CD4-positive, alpha-beta T cell treated with Interleukin-21 for 1 hour (primary cell): Measurements from ENCODE around the gene RNASEH2A.
"Not testable (repeated sequence)": the region's sequence is repeated elsewhere in the genome, so short reads cannot be mapped to it uniquely, and the experiment has no call there.

ENCODE experiments used
- DNase-seq: peaks from one replicate; pipeline ENCODE4 v3.0.0-alpha.2; 2020

Gene RNASEH2A

GRCh38 chr19:12794196-12794941 is 12.0 kb upstream of the RNASEH2A start:
- peak; percentile 65 for DNase-seq

GRCh38 chr19:12794971-12795381 is 11.4 kb upstream of the RNASEH2A start:
- peak; percentile 53 for DNase-seq

GRCh38 chr19:12796146-12797071 is 10.0 kb upstream of the RNASEH2A start:
- peak; percentile 84 for DNase-seq

GRCh38 chr19:12797141-12797587 is 9.2 kb upstream of the RNASEH2A start:
- no peak for DNase-seq

- DNase-seq, result not testable (repeated sequence)
Observed at GRCh38 chr19:12797607-12798006, 8.8 kb upstream of the RNASEH2A start.

GRCh38 chr19:12799742-12800465 is 6.5 kb upstream of the RNASEH2A start:
- DNase-seq, result no peak

- DNase-seq, result no peak
Observed at GRCh38 chr19:12800466-12800770, 6.0 kb upstream of the RNASEH2A start.

GRCh38 chr19:12800923-12801465 is 5.4 kb upstream of the RNASEH2A start:
- DNase-seq, result no peak

- DNase-seq, result peak; percentile 83
Observed at GRCh38 chr19:12801466-12802266, 4.7 kb upstream of the RNASEH2A start, which contains the start of the genes PRDX2 and THSD8. PRDX2 (minus strand) TSS chr19:12801800; CDS start chr19:12801261, 539 bp downstream. THSD8 (plus strand) TSS chr19:12802069; CDS start chr19:12802072, 3 bp downstream.

- no peak for DNase-seq
Observed at GRCh38 chr19:12802267-12803106, 3.9 kb upstream of the RNASEH2A start.

GRCh38 chr19:12804051-12804450 is 2.3 kb upstream of the RNASEH2A start:
- no peak for DNase-seq

- DNase-seq, result no peak
Observed at GRCh38 chr19:12815088-12815487, 8.7 kb downstream of the RNASEH2A start.

GRCh38 chr19:12817188-12817587 is 10.8 kb downstream of the RNASEH2A start:
- DNase-seq, result not testable (repeated sequence)

GRCh38 chr19:12817810-12818209 is 11.4 kb downstream of the RNASEH2A start:
- not testable (repeated sequence) for DNase-seq

GRCh38 chr19:12821761-12822160 is 15.4 kb downstream of the RNASEH2A start:
- DNase-seq, result no peak

GRCh38 chr19:12825254-12826131 is 19.1 kb downstream of the RNASEH2A start:
- no peak for DNase-seq

GRCh38 chr19:12828494-12828893 is 22.1 kb downstream of the RNASEH2A start:
- DNase-seq, result no peak

- no peak for DNase-seq
Observed at GRCh38 chr19:12833418-12833737, 27.0 kb downstream of the RNASEH2A start.

- peak; percentile 59 for DNase-seq
Observed at GRCh38 chr19:12833738-12834565, 27.6 kb downstream of the RNASEH2A start.
